Measurements from ENCODE around the gene ARHGEF4.
"Not testable (repeated sequence)": the region's sequence is repeated elsewhere in the genome, so short reads cannot be mapped to it uniquely, and the experiment has no call there.

ARHGEF4 gene

DNA sequence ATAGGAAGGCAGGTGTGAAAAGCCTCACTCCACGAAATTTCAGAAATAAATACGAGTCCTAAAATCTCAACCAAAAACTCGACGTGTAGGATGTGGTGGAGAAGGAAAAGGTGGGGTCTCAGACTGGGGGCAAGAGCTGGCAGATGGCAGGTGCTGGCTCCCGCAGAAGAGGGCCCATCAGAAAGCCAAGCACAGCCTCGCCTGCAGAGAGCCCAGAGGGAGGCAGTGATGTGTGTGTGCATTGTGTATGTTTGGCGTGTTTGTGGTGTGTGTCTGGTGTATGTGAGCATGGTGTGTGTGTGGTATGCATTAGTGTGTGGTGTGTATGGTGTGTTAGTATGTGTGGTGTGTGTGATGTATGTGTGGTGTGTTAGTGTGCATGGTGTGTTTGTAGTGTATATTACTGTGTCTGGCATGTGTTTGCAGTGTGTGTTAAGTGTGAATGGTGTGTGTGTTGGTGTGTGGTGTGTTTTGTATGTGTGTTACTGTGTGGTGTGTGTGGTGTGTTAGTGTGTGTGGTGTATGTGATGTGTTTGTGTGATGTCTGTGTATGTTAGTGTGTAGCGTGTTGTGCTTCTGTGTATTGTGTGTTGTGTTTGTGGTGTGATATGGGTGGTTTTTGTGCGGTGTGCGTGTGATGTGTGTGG, 140.0 kb downstream of the ARHGEF4 start:
- no peak for DNase-seq (ENCODE audit: low spot score)

DNA sequence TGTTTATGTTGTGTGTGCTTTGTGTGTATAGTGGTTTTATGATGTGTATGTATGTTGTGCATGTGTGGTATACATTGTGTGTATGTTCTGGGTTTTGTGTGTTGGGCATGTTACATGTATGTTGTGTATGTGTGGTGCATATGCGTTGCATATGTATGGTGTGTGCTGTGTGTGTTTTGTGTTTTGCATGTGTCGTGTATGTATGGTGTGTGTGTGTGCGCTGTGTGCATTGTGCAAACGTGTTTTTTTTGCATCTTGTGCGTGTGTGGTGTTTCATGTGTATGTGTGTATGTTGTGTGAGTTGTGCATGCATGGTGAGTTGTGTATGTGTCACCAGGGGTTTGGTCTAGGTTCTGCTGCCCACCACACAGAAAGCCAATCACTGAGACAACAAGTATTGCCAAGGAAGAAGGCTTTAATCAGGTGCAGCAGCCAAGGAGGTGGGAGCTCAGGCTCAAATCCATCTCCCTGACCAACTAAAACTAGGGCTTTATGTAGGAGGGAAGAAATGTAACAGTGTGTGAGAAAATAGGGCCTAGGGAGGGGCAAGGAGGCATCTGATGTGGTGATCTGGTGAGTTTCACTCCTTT, 140.8 kb downstream of the ARHGEF4 start:
- DNase-seq (ENCODE audit: low spot score) = no peak

DNA sequence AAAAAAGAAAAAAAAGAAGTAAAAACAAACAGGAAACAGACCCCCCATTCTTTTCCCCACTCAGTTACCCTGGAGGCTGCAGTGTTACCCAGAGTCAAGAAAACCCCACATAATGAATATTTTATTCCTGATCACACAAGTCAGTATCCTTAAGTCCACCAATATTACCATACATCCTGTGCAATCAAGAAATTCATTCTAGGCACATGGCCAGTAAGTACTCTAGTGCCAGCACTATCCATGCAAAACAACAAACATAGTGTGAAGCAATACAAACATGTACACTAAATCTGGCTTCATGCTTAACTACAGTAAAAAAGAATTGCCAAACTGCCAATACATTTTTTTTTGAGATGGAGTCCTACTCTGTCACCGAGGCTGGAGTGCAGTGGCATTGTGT, 145.0 kb downstream of the ARHGEF4 start:
- DNase-seq (ENCODE audit: low spot score) = no peak

DNA sequence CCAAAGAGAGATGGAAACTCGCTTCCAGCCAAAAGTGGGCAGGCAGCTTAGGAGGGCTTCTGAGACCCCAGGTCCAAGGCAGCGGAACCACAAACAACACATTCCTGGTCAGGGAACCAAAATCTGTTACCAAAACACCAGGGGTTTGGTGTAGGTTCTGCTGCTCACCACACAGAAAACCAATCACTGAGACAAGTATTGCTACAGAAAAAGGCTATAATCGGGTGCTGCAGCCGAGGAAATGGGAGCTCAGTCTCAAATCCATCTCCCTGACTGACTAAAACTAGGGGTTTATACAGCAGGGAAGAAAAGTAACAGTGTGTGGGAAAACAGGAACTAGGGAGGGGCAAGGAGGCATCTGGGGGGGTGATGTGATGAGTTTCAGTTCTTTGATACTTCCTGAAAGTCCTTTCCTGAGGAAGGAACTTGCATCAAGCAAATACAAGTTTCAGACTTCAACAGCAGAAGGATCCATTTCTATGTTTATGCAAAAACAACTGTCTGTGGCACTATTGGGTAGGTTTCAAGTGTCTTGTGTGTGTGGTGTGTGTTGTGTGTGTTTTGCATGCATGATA, 148.6 kb downstream of the ARHGEF4 start:
- no peak for DNase-seq (ENCODE audit: low spot score)

DNA sequence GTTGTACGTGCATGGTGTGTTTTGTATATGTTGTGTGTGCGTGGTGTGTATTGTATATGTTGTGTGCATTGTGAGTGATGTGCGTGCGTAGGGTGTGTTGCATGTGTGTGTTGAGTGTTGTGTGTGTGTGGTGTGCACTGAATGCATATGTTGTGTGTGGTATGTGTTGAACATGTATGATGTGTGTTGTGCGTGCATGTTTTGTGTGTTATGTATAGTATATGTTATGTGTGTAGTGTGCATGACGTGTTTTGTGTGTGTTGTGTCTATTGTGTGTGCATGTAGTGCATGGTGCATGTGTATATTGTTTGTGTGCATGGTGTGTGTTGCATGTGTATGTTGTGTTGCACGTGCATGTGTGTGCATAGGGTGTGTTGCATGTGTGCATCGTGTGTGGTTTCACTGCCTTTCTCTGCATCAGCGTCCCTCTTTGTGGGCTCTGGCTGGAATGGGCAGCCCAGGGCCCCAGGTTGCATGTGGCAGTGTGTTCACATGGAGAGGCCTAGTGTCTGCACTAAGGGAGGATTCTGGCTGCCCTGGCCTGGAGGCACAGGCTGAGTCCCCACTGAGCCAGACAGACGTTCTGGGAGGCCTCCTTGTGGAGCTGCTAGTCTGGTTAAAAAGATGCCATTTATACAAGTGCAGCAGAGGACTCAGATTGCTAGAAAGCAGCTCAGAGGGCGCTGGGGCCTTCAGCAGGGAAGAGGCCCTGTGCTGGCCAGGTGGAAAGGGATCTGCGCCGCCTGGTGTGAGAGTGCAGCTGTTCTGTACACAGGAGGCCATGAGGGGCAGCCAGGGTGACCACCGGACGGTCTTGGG, 149.3 kb downstream of the ARHGEF4 start:
- no peak for DNase-seq (ENCODE audit: low spot score)

DNA sequence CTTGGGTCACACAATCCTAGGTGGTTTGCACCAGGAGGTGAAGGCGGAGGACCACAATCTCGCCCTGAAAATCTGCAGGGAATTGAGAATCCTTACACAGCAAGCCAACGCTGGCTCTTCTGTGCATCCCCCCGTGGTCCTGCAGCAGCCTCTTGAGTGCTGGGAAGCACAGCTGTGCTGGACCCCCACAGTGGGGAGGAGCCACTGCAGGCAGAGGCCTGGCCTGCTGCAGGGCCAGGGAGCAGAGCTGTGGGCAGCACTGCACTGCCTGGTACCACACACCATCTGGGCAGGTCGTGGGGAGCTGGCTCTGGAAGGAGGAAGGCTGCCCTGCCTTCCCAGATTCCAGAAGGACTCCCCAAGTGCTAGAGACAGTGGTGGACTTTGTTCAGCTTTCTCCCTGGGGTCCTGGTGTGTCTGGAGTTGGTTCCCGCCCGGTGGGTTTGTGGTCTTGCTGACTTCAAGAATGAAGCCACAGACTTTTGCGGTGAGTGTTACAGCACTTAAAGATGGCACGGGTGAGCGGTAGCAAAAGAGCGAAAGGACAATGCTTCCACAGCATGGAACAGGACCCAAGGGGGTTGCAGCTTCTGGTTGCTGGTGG, 150.3 kb downstream of the ARHGEF4 start:
- no peak for DNase-seq (ENCODE audit: low spot score)

DNA sequence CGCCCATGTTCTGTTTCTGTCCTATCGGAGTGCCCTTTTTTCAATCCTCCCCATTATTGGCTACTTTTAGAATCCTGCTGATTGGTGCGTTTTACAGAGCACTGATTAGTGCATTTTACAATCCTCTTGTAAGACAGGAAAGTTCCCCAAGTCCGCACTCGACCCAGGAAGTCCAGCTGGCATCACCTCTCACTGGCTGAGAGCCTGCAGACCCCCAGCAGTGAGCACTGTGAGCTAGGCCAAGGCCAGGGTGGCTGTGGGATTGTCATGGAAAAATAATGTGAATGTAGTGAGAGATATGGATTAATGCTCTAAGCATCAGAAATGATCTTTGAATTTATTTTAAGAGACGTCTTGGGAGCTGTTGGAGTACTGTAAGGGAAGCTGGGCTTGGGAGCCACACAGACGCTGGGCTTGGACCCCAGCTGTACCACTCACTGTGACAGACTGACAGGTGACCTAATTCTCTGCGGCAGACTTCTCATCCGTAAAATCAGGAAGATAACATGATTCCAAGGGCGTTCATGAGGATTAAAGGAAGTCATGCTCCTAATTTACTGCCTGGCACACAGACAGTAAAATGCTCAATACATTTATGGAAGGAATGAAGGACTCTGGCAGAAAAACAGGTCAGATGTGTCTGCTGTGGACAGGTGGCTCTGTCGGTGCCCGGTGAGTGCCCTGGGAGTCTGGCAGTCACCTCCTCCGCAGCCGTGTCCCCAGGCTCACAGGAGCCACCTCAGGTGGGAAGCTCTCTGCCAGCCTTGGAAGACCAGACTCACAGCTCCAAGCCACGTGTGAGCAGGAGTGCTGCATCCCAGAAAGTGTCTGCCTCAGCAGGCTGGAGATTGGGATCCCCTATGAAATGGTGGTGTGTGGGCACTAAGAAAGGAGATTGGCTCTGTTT, 151.1 kb downstream of the ARHGEF4 start:
- no peak for DNase-seq (ENCODE audit: low spot score)

DNA sequence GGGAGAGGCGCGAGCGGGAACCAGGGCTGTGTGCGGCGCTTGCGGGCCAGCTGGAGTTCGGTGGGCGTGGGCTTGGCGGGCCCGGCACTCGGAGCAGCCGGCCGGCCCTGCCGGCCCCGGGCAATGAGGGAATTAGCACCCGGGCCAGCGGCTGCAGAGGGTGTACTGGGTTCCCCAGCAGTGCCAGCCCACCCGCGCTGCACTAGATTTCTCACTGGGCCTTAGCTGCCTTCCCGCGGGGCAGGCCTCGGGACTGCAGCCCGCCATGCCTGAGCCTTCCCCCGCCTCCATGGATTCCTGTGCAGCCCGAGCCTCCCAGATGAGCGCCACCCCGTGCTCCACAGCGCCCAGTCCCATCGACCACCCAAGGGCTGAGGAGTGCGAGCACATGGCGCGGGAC, 154.7 kb downstream of the ARHGEF4 start:
- DNase-seq (ENCODE audit: low spot score) = not testable (repeated sequence)

DNA sequence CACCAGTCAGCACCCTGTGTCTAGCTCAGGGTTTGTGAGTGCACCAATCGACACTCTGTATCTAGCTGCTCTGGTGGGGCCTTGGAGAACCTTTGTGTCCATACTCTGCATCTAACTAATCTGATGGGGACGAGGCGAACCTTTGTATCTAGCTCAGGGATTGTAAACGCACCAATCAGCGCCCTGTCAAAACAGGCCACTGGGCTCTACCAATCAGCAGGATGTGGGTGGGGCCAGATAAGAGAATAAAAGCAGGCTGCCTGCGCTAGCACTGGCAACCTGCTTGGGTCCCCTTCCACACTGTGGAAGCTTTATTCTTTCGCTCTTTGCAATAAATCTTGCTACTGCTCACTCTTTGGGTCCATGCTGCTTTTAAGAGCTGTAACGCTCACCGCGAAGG, 155.3 kb downstream of the ARHGEF4 start:
- DNase-seq (ENCODE audit: low spot score) = not testable (repeated sequence)

DNA sequence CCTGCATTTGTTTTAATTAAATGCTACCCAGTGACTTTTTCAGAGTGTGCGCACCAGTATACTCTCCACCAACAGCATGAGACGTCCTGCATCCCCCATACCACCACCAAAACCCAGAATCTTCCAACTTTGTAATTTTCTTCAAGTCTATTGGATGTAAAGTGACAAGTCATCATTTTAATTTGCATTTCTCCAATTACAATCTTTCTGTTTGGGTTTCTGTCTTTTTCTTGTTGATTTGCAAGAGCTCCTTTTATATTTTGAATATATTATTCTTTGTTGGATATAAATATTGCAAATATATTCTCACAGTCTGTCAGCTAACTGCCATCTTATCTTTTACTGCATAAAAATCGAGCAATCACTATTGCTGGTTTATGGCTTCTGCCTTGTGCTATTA, 160.0 kb downstream of the ARHGEF4 start:
- DNase-seq (ENCODE audit: low spot score) = no peak

DNA sequence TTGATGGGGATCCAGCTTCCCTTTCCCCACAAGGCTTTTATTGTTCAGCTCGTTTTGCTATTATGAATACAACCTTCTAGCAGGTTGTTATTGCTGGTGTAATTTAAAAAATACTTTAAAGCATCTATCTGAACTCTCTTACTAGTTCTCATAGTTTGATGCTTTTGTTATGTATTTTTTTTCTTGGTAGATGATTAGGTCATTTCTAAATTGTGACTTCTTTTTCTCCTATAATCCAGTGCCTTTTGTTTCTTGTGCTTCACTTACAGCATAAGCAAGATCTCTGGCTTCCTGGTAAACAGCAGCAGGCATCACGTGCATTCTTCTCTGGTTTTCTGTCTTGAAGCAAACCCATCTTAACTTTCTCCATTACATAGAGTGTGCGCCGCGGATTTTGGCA, 160.5 kb downstream of the ARHGEF4 start:
- no peak for DNase-seq (ENCODE audit: low spot score)

DNA sequence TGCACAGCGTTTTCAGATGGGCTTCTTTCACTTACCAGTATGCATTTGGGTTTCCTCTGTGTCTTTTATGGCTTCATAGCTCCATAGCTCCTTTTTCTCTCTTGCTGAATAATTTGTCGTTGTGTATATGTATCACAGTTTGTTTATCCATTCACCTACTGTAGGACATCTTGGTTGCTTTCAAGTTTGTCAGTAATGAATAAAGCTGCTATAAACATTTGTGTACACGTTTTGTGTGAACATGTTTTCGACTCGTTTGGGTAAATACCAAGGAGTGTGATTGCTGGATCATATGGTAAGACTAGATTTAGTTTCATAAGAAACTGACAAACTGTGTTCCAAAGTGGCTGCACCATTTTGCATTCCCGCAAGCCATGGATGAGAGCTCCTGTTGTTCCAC, 161.8 kb downstream of the ARHGEF4 start:
- DNase-seq (ENCODE audit: low spot score) = no peak

DNA sequence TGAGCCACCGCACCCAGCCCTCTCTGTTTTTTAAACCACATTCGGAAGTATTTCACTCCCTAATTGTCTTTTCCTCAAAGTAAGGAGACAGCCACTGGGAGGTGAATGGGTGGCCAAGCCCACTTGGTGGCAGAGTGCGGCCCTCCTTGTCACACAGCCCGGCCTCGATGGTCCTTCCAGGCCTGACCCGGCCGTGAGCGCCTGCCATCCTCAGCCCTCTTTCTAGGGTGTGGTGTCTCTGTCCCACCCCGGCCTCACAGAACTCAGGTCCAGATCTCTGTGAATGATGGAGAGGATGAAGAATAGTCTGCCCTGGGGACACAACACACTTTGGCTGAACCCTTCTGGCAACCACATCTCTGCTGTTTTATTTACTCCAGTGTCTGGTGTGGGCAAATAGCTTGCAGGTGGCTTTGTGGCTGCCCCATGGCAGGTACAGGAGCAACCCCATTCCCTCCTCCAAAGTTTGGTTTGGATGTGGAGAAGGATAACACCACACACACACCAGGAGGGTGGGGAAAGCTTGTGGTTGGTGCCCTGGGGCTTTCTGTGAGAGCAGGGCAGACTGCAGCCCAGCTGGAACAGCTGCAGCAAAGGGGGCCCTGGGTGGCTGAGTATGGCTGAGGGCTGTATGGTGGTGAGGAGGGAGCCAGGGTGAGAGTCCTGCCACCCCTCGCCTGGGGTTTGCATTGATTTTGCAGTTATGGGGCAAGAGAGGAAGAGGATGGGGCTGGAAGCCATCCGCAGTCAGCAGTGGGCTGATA, 167.9 kb downstream of the ARHGEF4 start:
- DNase-seq (ENCODE audit: low spot score) = no peak

DNA sequence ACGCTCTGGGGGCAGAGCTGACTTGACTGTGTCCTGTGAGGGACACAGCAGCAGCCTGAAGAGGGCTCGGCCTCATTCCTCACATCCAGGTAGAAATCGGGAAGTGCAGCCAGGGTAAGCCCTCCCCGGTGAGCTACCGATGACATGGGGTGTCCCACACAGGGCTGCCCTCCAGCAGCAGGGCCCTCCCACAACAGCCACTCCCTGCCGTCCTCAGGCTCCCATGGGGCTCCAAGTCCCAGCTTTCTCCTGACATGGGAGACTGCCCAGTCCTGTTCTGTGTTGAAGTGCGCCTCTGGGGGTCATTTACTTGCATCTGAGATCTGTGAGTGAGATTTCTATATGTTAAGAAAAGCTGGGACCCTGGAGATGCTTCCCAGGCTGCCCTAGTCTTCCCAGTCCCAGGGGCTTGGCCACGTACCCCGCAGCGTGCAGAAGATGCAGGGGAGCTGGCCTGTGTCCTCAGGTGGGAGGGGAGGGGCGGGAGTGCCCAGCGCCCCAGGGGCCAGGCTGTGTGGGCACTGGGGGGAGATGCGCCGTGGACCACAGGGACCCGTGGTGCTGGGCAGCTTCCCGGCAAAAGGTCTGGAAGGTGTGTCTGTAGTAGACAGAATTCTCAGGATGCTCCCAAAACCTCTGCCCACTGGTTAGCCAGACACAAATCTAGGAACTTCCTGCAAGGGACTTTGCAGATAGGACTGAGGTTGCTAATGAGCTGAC, 168.7 kb downstream of the ARHGEF4 start:
- DNase-seq (ENCODE audit: low spot score) = no peak

DNA sequence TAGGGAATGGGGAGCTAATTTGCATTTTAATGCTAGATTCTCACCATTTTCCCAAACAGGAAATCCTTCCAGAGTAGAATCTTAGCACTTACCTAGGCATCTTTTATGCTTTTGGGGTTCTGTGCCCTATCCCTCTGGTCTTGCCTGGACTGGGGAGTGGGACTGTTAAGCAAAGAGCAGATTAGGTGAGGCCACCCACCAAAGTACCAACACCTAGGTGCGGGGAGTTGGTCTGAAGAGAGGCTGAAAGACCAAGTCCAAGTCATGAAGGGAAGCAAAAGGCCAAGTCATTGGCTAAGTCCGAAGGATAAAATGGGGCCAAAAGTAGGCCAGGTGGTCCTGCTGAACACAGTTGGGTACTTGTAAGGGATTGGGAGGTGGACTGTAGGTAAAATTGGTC, 169.8 kb downstream of the ARHGEF4 start:
- DNase-seq (ENCODE audit: low spot score) = no peak

DNA sequence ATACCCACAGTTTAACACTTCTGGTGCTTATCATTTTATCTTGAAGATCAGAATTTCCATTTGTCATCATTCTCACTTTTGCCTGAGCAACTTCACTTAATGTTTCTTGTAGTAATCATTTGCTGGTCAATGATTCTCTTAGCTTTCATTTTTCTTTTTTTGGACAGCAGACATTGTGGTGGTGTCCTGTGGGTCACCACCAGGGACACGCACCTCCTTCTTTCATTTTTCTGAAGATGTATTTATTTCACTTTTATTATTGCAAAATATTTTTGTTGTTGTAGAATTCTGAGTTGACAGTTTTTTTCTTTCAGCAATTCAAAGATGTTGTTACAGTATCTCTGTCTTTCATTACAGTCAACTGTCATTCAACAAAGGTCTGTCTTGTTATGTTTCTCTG, 172.3 kb downstream of the ARHGEF4 start:
- no peak for DNase-seq (ENCODE audit: low spot score)

DNA sequence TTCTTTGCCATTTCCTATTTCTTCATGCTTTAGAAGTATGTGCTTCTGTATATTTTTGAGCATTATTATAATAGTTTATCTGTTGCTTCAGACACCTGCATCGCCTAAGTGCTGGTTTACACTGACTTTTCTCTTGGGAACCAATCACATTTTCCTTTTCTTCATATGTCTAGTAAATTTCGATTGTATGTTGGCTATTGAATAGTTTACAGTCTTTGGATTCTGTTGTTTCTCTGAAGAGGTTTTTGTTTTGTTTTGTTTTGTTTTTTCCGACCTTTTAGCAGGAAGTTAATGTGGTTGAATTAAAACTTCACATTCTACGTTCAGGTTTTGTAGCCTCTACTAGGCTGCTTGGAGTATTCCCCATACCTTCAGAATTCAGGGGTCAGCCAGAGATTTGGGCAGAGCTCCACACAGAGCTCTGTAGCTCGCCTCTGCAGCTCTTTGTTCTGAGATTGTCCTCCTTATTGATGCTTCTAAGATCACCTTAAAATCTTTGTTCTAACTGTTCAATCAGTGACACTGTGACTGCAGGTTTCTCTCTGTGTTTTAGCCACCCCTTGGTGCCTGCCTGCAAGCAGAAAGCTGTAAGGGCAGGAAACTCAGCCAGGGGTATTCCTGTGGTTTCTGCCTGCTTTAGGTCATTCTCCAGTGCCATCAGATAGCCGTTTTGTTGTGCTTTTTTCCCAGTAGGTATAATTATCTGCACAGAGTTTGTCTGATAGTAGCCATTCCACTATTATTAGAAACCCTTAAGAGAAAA, 173.2 kb downstream of the ARHGEF4 start:
- no peak for DNase-seq (ENCODE audit: low spot score)

DNA sequence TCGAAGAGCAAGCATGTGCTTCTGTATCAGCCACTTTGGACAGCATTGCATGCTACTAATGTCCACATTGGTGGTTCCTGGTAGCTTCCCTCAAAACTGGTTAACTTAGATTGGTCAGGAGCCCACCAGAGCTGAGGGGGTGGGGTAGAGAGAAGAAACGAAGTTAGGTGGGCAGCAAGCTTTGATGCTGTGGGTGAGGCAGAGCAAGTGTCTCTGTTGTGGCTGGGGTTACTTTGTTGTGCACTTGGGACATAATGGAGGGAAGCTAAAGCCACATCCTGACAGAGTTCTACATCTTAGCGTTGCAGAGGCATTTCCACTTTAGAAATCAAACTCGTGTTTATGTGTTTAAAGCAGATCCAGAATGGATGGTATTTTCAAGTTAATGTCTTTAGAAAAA, 173.9 kb downstream of the ARHGEF4 start:
- DNase-seq (ENCODE audit: low spot score) = no peak

DNA sequence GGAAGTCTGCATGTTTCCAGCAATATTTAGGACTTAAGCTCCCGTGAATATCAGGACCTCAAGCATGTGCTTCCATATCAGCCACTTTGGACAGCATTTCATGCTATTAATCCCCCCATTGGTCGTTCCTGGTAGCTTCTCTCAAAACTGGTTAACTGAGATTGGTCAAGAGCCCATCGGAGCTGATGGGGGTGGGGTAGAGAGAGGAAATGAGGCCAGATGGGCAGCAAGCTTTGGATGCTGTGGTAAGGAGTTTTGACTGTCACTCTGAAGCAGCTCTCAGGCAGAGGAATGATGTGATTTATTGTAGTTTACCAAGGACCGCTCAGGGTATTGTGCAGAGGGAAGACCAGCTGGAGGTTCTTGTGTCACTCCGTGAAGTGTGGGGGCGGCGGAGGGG, 174.8 kb downstream of the ARHGEF4 start:
- DNase-seq (ENCODE audit: low spot score) = no peak
